ENCODE results near the gene ANKS1B. TPM values are rescaled to one million over a fixed set of nuclear protein-coding genes. Genes with fewer than 3 reads are reported as not detected.

Gene ANKS1B
- total and polyA plus RNA-seq, 7 donors: 1.0 to 57.3 (median 30.1) TPM; not detected in 1

GRCh38 chr12:99147130-99147529 is 837.6 kb downstream of the ANKS1B start:
- Histone ChIP-seq H3K4me1 (no peaks in the 10 kb centered on the region), H3K27ac (no peak overlapping the region), H3K36me3 (no peaks in the 10 kb centered on the region), H3K4me3 (no peak overlapping the region), H3K27me3 (no peaks in the 10 kb centered on the region), H3K9me3 (no peaks in the 10 kb centered on the region)
- DNase-seq: no peak
- TF ChIP-seq POLR2AphosphoS5 (IDR thresholded peaks at IDR 0.05) (no peak), POLR2A (IDR thresholded peaks at IDR 0.05) (no peak), EP300 (IDR thresholded peaks at IDR 0.05) (no peak)
- TF ChIP-seq, protein P1, sequence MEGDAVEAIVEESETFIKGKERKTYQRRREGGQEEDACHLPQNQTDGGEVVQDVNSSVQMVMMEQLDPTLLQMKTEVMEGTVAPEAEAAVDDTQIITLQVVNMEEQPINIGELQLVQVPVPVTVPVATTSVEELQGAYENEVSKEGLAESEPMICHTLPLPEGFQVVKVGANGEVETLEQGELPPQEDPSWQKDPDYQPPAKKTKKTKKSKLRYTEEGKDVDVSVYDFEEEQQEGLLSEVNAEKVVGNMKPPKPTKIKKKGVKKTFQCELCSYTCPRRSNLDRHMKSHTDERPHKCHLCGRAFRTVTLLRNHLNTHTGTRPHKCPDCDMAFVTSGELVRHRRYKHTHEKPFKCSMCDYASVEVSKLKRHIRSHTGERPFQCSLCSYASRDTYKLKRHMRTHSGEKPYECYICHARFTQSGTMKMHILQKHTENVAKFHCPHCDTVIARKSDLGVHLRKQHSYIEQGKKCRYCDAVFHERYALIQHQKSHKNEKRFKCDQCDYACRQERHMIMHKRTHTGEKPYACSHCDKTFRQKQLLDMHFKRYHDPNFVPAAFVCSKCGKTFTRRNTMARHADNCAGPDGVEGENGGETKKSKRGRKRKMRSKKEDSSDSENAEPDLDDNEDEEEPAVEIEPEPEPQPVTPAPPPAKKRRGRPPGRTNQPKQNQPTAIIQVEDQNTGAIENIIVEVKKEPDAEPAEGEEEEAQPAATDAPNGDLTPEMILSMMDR (IDR thresholded peaks at IDR 0.05): no peak
- intact Hi-C loops (cut with DNase I): no loop called here
- whole genome bisulfite sequencing, 2 donors: 61 to 78% methylated on average over 2 of the region's 2 CpGs

DNA sequence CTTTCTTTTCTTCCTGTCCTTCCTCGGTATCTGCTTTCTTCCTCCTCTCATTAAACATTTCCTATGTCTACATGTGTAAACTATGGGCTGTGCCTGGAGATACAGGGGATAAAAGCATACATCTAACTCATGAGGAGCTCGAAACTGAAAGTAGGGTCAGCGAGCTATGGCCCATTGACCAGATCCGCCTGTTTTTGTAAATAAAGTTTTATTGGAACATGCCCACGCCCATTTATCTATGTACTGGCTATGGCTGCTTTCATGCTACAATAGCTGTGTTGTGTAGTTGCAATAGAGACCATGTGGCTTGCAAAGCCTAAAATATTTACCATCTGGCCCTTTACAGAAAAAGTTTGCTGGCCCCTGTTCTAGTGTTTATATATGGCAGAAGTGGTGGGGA is 838.0 kb downstream of the ANKS1B start:
- TF ChIP-seq POLR2A (IDR thresholded peaks at IDR 0.05) (no peak), POLR2AphosphoS5 (IDR thresholded peaks at IDR 0.05) (no peak), EP300 (IDR thresholded peaks at IDR 0.05) (no peak)
- TF ChIP-seq, protein P1 (IDR thresholded peaks at IDR 0.05): no peak
- H3K9me3 ChIP-seq: no peaks in the 10 kb centered on the region
- no peaks in the 10 kb centered on the region for H3K36me3 ChIP-seq
- no peak overlapping the region for H3K4me3 ChIP-seq
- H3K4me1 ChIP-seq: no peaks in the 10 kb centered on the region
- no peaks in the 10 kb centered on the region for H3K27me3 ChIP-seq
- no peak for DNase-seq
- intact Hi-C loops (cut with DNase I): no loop called here
- H3K27ac ChIP-seq: no peak overlapping the region
- 45 to 73% methylated on average over 5 of the region's 5 CpGs for WGBS, 2 donors

DNA sequence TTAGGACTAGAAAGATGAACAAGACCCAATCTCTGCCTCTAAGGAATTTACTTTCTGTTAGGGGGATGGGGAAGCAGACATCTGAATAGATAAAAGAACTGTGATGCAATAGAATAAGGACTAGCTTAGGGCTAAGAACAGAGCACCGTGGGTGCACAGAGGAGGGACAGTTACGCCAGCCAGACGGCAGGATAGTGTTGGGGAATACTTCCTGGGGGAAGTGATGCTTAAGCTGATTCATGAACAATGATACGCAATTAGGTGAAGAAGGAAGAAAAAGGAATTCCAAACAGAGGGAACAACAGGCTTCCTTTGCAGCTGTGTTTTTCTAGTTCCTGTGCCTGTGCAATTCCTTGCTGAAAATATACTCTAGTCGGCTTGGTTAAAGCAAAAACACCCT is 838.6 kb downstream of the ANKS1B start:
- 72 to 82% methylated on average over 5 of the region's 5 CpGs for WGBS, 2 donors

GRCh38 chr12:99142651-99143050 is 842.1 kb downstream of the ANKS1B start:
- DNase-seq: no peak
- Histone ChIP-seq H3K4me3 (no peak overlapping the region), H3K4me1 (no peaks in the 10 kb centered on the region), H3K27me3 (no peaks in the 10 kb centered on the region), H3K27ac (no peak overlapping the region), H3K36me3 (no peaks in the 10 kb centered on the region), H3K9me3 (no peaks in the 10 kb centered on the region)
- intact Hi-C loops (cut with DNase I): no loop called here
- TF ChIP-seq POLR2AphosphoS5 (IDR thresholded peaks at IDR 0.05): no peak
- TF ChIP-seq, protein P1 (IDR thresholded peaks at IDR 0.05): no peak
- TF ChIP-seq POLR2A (IDR thresholded peaks at IDR 0.05): no peak
- TF ChIP-seq EP300 (IDR thresholded peaks at IDR 0.05): no peak

More for the DNA sequence above, 838.6 kb downstream of the ANKS1B start:
- Histone ChIP-seq H3K27ac (no peak overlapping the region), H3K9me3 (no peaks in the 10 kb centered on the region), H3K4me1 (no peaks in the 10 kb centered on the region), H3K36me3 (no peaks in the 10 kb centered on the region), H3K27me3 (no peaks in the 10 kb centered on the region), H3K4me3 (no peak overlapping the region)
- intact Hi-C loops (cut with DNase I): no loop called here
- TF ChIP-seq POLR2A (IDR thresholded peaks at IDR 0.05): no peak
- TF ChIP-seq POLR2AphosphoS5 (IDR thresholded peaks at IDR 0.05): no peak
- TF ChIP-seq, protein P1 (IDR thresholded peaks at IDR 0.05): no peak
- TF ChIP-seq EP300 (IDR thresholded peaks at IDR 0.05): no peak
- DNase-seq: no peak

DNA sequence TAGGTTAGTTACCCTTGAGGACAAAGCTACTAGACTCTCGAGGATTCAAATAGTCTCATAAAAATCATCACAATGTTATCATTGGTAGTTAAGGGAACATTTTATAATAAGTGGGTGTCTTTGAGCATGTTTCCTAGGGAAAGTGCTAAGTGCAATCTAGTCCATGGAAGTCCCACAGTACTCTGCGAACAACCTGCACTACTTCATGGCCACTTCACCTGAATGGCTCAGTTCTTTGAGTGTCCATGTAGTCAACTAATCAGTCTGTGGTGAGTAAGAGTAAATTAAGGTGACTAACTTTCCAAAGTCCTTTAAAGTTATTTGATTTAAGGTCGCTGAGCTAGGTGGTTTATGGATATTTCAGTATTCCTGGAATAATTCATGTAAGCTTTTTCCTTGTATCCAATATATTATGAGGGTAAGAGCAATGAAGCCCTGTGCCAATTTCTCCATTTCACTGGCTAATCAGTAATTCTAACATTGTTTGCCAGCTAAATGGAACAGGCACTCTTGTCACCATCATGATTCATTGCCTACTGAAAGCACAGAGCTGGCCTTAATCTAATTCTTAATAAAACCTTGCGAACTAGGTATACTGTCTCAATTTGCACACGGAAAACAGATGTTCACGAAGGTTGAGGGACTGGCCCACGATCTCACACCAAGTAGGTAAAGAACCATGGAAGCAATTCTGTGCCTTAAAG is 844.6 kb downstream of the ANKS1B start:
- Histone ChIP-seq H3K27ac (no peak overlapping the region), H3K36me3 (no peaks in the 10 kb centered on the region), H3K9me3 (no peaks in the 10 kb centered on the region), H3K4me1 (no peaks in the 10 kb centered on the region), H3K4me3 (no peak overlapping the region), H3K27me3 (no peaks in the 10 kb centered on the region)
- intact Hi-C loops (cut with DNase I): no loop called here
- TF ChIP-seq POLR2A (IDR thresholded peaks at IDR 0.05) (no peak), POLR2AphosphoS5 (IDR thresholded peaks at IDR 0.05) (no peak)
- TF ChIP-seq, protein P1 (IDR thresholded peaks at IDR 0.05): no peak
- DNase-seq: no peak
- WGBS, 2 donors: 83 to 86% methylated on average over 7 of the region's 7 CpGs
